Activated CD8-positive, alpha-beta T cell treated with anti-CD3 and anti-CD28 coated beads for 36 hours (primary cell): ENCODE data around the gene PRKCQ. TPM values are rescaled to one million over a fixed set of nuclear protein-coding genes. Genes with fewer than 3 reads are reported as not detected.

Experiments used
- ATAC-seq: fragments of 200-7000 bp; cut with Tn5 transposase; one replicate; pipeline ENCODE4 v1.10.0; 2021; ENCODE audit warnings: mild to moderate bottlenecking, moderate library complexity
- CTCF ChIA-PET: fragments of 350-600 bp; sonication (Branson Sonifier 250); formaldehyde crosslinking; loops from one replicate; lab custom pipeline; 2021; ENCODE audit warnings: antibody characterized with exemption; lab: Charles Lee
- POLR2A ChIA-PET: fragments of 350-600 bp; sonication (Branson Sonifier 250); formaldehyde crosslinking; loops from one replicate; lab custom pipeline; 2021; ENCODE audit warnings: antibody characterized with exemption; lab: Charles Lee
- DNase-seq: peaks from one replicate; pipeline ENCODE4 v3.0.0-alpha.2; 2020
- H3K27ac Mint-ChIP-seq: one replicate; pipeline ENCODE4 v1.8.0; 2021; ENCODE audit warnings: mild to moderate bottlenecking, mixed read lengths
- H3K27me3 Mint-ChIP-seq: one replicate; pipeline ENCODE4 v1.8.0; 2021; ENCODE audit warnings: mixed read lengths
- H3K36me3 Mint-ChIP-seq: one replicate; pipeline ENCODE4 v1.8.0; 2021; ENCODE audit warnings: low read depth, mixed read lengths
- H3K4me1 Mint-ChIP-seq: one replicate; pipeline ENCODE4 v1.8.0; 2021; ENCODE audit warnings: low read depth, mixed read lengths
- H3K4me3 Mint-ChIP-seq: one replicate; pipeline ENCODE4 v1.8.0; 2021; ENCODE audit warnings: mild to moderate bottlenecking, moderate library complexity, mixed read lengths
- H3K9me3 Mint-ChIP-seq: one replicate; pipeline ENCODE4 v1.8.0; 2021; ENCODE audit warnings: mixed read lengths
- CTCF ChIP-seq: fragments of 200-600 bp; IDR thresholded peaks from one replicate; pipeline ENCODE4 v1.8.0; 2022; ENCODE audit warnings: antibody characterized with exemption, mild to moderate bottlenecking
- intact Hi-C: fragments of 100-400 bp; cut with micrococcal nuclease; formaldehyde crosslinking; loops from one replicate; pipeline ENCODE4 v1.10.0; 2022
- total RNA-seq, 2 experiments: library from RNA; stranded (reverse); gene quantifications; one replicate each; pipeline ENCODE4 v1.2.3, GENCODE V29; 2021

The PRKCQ gene
- total RNA-seq, 2 experiments from 2014 or later: 46.3 to 47.1 TPM

DNA sequence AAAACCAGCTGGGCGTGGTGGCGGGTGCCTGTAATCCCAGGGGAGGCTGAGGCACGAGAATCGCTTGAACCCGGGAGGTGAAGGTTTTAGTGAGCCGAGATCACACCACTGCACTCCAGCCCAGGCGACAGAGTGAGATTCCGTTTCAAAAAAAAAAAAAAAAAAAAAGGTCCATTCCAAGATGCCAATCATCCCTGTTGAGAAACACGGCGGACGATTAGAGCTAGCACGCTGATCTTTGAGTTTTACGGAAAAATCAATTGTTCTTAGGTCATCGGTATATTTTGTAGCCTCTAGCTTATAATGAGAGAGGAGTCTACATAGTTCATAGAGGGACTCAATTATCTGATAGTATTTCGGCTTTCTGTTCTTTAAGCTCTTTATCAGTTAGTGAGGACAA lies 169.2 kb downstream of the PRKCQ start:
- Mint-ChIP-seq H3K9me3 (no peaks in the 10 kb centered on the region), H3K4me3 (no peak overlapping the region), H3K27me3 (no peaks in the 10 kb centered on the region), H3K27ac (peak overlapping the region; percentile 71), H3K36me3 (no peaks in the 10 kb centered on the region), H3K4me1 (peaks cover 41% of the 10 kb centered on the region)
- ATAC-seq (no peak), DNase-seq (no peak)
- TF ChIP-seq CTCF: no peak
- ChIA-PET CTCF (interaction anchor here (0.9 to 7.9 kb wide), 8 partner anchors 9 to 269 kb away, joined by 3 to 66 read pairs (median 8); no protein-coding TSS in a partner anchor), POLR2A (interaction anchor here (0.7 to 2.8 kb wide), 4 partner anchors 13 to 261 kb away, joined by 3 to 16 read pairs (median 4); partner anchors contain the start of gene PFKFB3)
- intact Hi-C loops: no loop called here

GRCh38 chr10:6409971-6410643 lies 170.0 kb downstream of the PRKCQ start:
- no peaks in the 10 kb centered on the region for H3K36me3 Mint-ChIP-seq
- no peaks in the 10 kb centered on the region for H3K27me3 Mint-ChIP-seq
- peak overlapping the region; percentile 26 for H3K4me3 Mint-ChIP-seq
- no peak for TF ChIP-seq CTCF
- H3K9me3 Mint-ChIP-seq: no peaks in the 10 kb centered on the region
- ChIA-PET POLR2A (interaction anchor here (0.5 to 2.8 kb wide), 6 partner anchors 12 to 260 kb away, joined by 3 to 16 read pairs (median 4); partner anchors contain the start of gene PFKFB3), CTCF (interaction anchor here (0.9 to 7.9 kb wide), 14 partner anchors 9 to 270 kb away, joined by 3 to 66 read pairs (median 6); partner anchors contain the start of gene PFKFB3)
- DNase-seq (peak; percentile 54), ATAC-seq (peak; percentile 77)
- peak overlapping the region; percentile 71 for H3K27ac Mint-ChIP-seq
- peaks cover 47% of the 10 kb centered on the region for H3K4me1 Mint-ChIP-seq
- intact Hi-C loops: no loop called here

DNA sequence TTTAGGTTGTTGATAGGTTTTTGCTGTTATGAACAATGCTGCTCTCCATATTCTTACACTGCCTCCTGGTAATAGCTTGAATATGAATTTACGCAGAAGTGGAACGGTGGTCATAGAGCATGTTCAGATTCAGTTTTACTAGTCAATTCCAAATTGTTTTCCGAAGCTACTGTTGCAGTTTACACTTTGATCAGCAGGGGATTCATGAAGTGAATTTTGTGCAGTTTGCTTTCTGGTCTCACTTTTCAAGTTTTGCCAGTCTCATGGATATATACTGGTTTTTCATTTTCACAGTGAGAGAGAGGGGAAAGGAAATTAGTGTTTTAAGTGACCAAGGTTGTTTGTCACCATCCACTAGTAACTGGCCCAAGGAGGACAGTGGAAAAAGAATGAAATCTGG lies 171.3 kb downstream of the PRKCQ start:
- Mint-ChIP-seq H3K4me3 (no peak overlapping the region), H3K9me3 (no peaks in the 10 kb centered on the region), H3K27ac (no peak overlapping the region), H3K27me3 (no peaks in the 10 kb centered on the region), H3K36me3 (no peaks in the 10 kb centered on the region), H3K4me1 (peaks cover 47% of the 10 kb centered on the region)
- DNase-seq (no peak), ATAC-seq (no peak)
- ChIA-PET CTCF (interaction anchor here (0.9 to 7.9 kb wide), 7 partner anchors 13 to 270 kb away, joined by 3 to 66 read pairs (median 9); partner anchors contain the start of gene PFKFB3), POLR2A (interaction anchor here (1.7 to 2.8 kb wide), 2 partner anchors 14 to 207 kb away, joined by 5 to 16 read pairs; partner anchors contain the start of gene PFKFB3)
- intact Hi-C loops: no loop called here
- TF ChIP-seq CTCF: no peak

GRCh38 chr10:6407034-6407721 lies 172.9 kb downstream of the PRKCQ start:
- no peak for TF ChIP-seq CTCF
- CTCF ChIA-PET: interaction anchor here (0.7 to 7.9 kb wide), 25 partner anchors 8 to 321 kb away, joined by 3 to 66 read pairs (median 5); partner anchors contain the start of gene PFKFB3
- intact Hi-C loops: no loop called here
- Mint-ChIP-seq H3K27ac (peak overlapping the region; percentile 46), H3K4me1 (peaks cover 49% of the 10 kb centered on the region), H3K27me3 (peaks cover 3% of the 10 kb centered on the region), H3K9me3 (no peaks in the 10 kb centered on the region), H3K4me3 (no peak overlapping the region), H3K36me3 (no peaks in the 10 kb centered on the region)
- POLR2A ChIA-PET: interaction anchor here (0.6 to 1.0 kb wide), 2 partner anchors 137 to 168 kb away, joined by 3 read pairs; no protein-coding TSS in a partner anchor
- DNase-seq: no peak
- ATAC-seq: no peak
